T-helper 2 cell treated with Interferon-gamma antibody and Interleukin-4, amounts not matched to agents 5 μg/mL and 100 μg/mL, for 36 hours (primary cell): Measurements from ENCODE around the gene PTPN13.
"Not testable (repeated sequence)": the region's sequence is repeated elsewhere in the genome, so short reads cannot be mapped to it uniquely, and the experiment has no call there.

Experiments used
- DNase-seq: peaks from one replicate; pipeline ENCODE4 v3.0.0; 2021; ENCODE audit warnings: low spot score
- H3K27ac Mint-ChIP-seq: one replicate; pipeline ENCODE4 v1.8.0; 2021; ENCODE audit warnings: mild to moderate bottlenecking, mixed read lengths
- H3K27me3 Mint-ChIP-seq: one replicate; pipeline ENCODE4 v1.8.0; 2021; ENCODE audit warnings: low read depth, mixed read lengths
- H3K36me3 Mint-ChIP-seq: one replicate; pipeline ENCODE4 v1.8.0; 2021; ENCODE audit warnings: low read depth, mixed read lengths
- H3K4me1 Mint-ChIP-seq: one replicate; pipeline ENCODE4 v1.8.0; 2021; ENCODE audit warnings: low read depth, mixed read lengths
- H3K4me3 Mint-ChIP-seq: one replicate; pipeline ENCODE4 v1.8.0; 2022; ENCODE audit warnings: mild to moderate bottlenecking, moderate library complexity, mixed read lengths
- H3K9me3 Mint-ChIP-seq: one replicate; pipeline ENCODE4 v1.8.0; 2021; ENCODE audit warnings: mixed read lengths

The PTPN13 gene

GRCh38 chr4:86641516-86642090 is 47.5 kb downstream of the PTPN13 start:
- Mint-ChIP-seq H3K4me1 (no peaks in the 10 kb centered on the region), H3K9me3 (no peaks in the 10 kb centered on the region), H3K27ac (no peak overlapping the region), H3K36me3 (no peaks in the 10 kb centered on the region), H3K4me3 (no peak overlapping the region), H3K27me3 (no peaks in the 10 kb centered on the region)
- DNase-seq, result no peak

DNA sequence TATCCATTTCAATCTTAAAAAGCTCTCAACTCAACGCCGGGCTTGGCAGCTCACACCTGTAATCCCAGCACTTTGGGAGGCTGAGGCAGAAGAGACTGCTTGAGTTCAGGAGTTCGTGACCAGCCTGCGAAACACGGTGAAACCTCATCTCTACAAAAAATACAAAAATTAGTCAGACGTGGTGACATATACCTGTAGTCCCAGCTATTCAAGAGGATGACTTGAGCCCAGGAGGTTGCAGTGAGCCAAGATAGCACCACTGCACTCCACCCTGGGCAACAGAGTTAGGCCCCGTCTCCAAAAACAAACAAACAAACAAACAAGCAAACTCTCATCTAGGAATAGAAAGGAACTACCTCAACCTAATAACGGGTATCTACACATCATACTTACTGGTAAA is 50.8 kb downstream of the PTPN13 start:
- Mint-ChIP-seq H3K36me3 (no peaks in the 10 kb centered on the region), H3K27ac (no peak overlapping the region), H3K27me3 (no peaks in the 10 kb centered on the region), H3K9me3 (no peaks in the 10 kb centered on the region), H3K4me3 (no peak overlapping the region), H3K4me1 (no peaks in the 10 kb centered on the region)
- no peak for DNase-seq

GRCh38 chr4:86652332-86652932 is 58.3 kb downstream of the PTPN13 start:
- no peaks in the 10 kb centered on the region for H3K36me3 Mint-ChIP-seq
- H3K9me3 Mint-ChIP-seq, result peaks cover 8% of the 10 kb centered on the region
- no peak overlapping the region for H3K4me3 Mint-ChIP-seq
- H3K27me3 Mint-ChIP-seq, result peaks cover 3% of the 10 kb centered on the region
- no peaks in the 10 kb centered on the region for H3K4me1 Mint-ChIP-seq
- no peak overlapping the region for H3K27ac Mint-ChIP-seq
- no peak for DNase-seq

GRCh38 chr4:86653237-86653865 is 59.2 kb downstream of the PTPN13 start:
- Mint-ChIP-seq H3K4me3 (no peak overlapping the region), H3K4me1 (no peaks in the 10 kb centered on the region), H3K9me3 (peaks cover 8% of the 10 kb centered on the region), H3K27me3 (peaks cover 3% of the 10 kb centered on the region), H3K27ac (no peak overlapping the region), H3K36me3 (no peaks in the 10 kb centered on the region)
- no peak for DNase-seq

DNA sequence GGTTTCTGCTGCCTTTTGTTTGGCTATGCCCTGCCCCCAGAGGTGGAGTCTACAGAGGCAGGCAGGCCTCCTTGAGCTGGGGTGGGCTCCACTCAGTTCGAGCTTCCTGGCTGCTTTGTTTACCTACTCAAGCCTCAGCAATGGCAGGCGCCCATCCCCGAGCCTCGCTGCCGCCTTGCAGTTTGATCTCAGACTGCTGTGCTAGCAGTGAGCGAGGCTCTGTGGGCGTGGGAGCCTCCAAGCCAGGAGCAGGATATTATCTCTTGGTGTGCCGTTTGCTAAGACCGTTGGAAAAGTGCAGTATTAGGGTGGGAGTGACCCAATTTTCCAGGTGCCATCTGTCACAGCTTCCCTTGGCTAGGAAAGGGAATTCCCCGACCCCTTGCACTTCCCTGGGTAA is 62.7 kb downstream of the PTPN13 start:
- not testable (repeated sequence) for H3K9me3 Mint-ChIP-seq, H3K4me1 Mint-ChIP-seq, H3K36me3 Mint-ChIP-seq, DNase-seq, H3K4me3 Mint-ChIP-seq, H3K27me3 Mint-ChIP-seq, H3K27ac Mint-ChIP-seq

DNA sequence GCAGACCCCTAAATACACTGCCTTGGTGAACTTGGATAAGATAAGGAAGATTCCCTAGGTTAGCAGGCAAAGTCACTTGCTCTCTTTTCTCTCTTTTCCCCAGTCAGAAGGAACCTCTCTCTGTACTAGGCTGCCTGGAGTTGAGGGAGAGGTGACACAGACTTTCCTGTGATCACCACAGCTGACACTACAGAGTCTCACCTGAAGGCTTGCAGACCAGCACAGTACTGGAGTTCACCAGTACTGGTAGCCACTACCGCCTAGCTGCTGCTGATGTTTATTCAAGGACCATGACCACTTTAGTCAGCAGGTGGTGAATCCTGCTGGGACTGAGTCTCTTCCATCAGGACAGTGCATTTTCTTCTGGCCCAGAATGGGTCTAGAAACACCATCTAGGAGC is 63.3 kb downstream of the PTPN13 start:
- Mint-ChIP-seq H3K4me3 (no peak overlapping the region), H3K4me1 (no peaks in the 10 kb centered on the region), H3K27ac (no peak overlapping the region), H3K36me3 (no peaks in the 10 kb centered on the region), H3K27me3 (no peaks in the 10 kb centered on the region), H3K9me3 (peaks cover 8% of the 10 kb centered on the region)
- no peak for DNase-seq

- Mint-ChIP-seq H3K4me1 (no peaks in the 10 kb centered on the region), H3K9me3 (peaks cover 3% of the 10 kb centered on the region), H3K27ac (no peak overlapping the region), H3K4me3 (no peak overlapping the region), H3K36me3 (no peaks in the 10 kb centered on the region), H3K27me3 (no peaks in the 10 kb centered on the region)
- no peak for DNase-seq
These were observed 63.8 kb downstream of the PTPN13 start for GRCh38 chr4:86657910-86658309.

- Mint-ChIP-seq H3K36me3 (no peaks in the 10 kb centered on the region), H3K4me3 (no peak overlapping the region), H3K9me3 (no peaks in the 10 kb centered on the region), H3K4me1 (no peaks in the 10 kb centered on the region), H3K27ac (no peak overlapping the region), H3K27me3 (no peaks in the 10 kb centered on the region)
- no peak for DNase-seq
These were observed 66.3 kb downstream of the PTPN13 start for GRCh38 chr4:86660401-86660800.

GRCh38 chr4:86661006-86661405 is 66.9 kb downstream of the PTPN13 start:
- H3K9me3 Mint-ChIP-seq, result no peaks in the 10 kb centered on the region
- no peaks in the 10 kb centered on the region for H3K4me1 Mint-ChIP-seq
- no peak for DNase-seq
- no peaks in the 10 kb centered on the region for H3K36me3 Mint-ChIP-seq
- no peak overlapping the region for H3K27ac Mint-ChIP-seq
- H3K4me3 Mint-ChIP-seq, result no peak overlapping the region
- H3K27me3 Mint-ChIP-seq, result no peaks in the 10 kb centered on the region

GRCh38 chr4:86661418-86661817 is 67.3 kb downstream of the PTPN13 start:
- Mint-ChIP-seq H3K36me3 (no peaks in the 10 kb centered on the region), H3K9me3 (no peaks in the 10 kb centered on the region), H3K27ac (no peak overlapping the region), H3K27me3 (no peaks in the 10 kb centered on the region), H3K4me3 (no peak overlapping the region), H3K4me1 (no peaks in the 10 kb centered on the region)
- DNase-seq, result no peak

- Mint-ChIP-seq H3K27me3 (no peaks in the 10 kb centered on the region), H3K4me3 (no peak overlapping the region), H3K4me1 (no peaks in the 10 kb centered on the region), H3K9me3 (no peaks in the 10 kb centered on the region), H3K27ac (no peak overlapping the region), H3K36me3 (no peaks in the 10 kb centered on the region)
- no peak for DNase-seq
These were observed 70.8 kb downstream of the PTPN13 start for GRCh38 chr4:86664959-86665358.

DNA sequence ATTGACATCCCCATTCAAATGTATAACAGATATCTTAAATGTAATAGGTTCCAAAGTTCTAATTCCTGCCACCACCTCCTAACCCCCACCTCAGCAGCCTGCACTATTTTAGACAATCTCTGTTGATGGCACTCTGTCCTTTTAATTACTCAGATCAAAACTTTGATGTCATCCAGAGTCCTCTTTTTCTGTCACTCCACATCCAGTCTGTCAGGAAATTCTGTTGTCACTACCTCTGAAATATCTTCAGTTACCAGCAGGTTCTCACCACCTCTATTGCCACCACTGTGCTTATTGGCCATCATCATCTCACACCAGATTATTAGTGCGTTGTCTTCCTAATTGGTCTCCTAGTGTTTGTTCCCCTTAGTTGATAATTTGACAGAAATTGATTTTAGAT is 76.2 kb downstream of the PTPN13 start:
- Mint-ChIP-seq H3K4me3 (no peak overlapping the region), H3K9me3 (no peaks in the 10 kb centered on the region), H3K27me3 (no peaks in the 10 kb centered on the region), H3K36me3 (no peaks in the 10 kb centered on the region), H3K27ac (no peak overlapping the region), H3K4me1 (no peaks in the 10 kb centered on the region)
- DNase-seq, result no peak

DNA sequence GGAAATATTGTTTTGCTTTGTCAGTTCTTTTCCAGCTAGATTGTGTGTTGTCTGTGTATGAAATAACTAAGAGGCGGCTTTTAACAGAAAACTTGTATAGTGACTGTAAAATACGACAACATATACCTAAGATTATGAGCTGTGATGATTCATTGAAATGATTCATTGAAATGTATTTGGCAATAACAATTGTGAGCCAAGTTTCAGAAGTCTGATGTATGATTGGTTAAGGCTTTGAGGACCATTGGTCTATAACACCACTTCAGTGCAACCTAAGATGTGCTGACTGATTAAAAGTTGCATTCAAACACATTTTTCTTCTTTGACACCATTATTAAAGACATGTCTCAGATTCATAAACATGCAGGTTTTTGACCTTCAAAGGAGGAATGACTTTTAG is 76.6 kb downstream of the PTPN13 start:
- no peak overlapping the region for H3K4me3 Mint-ChIP-seq
- H3K4me1 Mint-ChIP-seq, result no peaks in the 10 kb centered on the region
- H3K36me3 Mint-ChIP-seq, result no peaks in the 10 kb centered on the region
- no peak for DNase-seq
- H3K27ac Mint-ChIP-seq, result no peak overlapping the region
- H3K9me3 Mint-ChIP-seq, result no peaks in the 10 kb centered on the region
- H3K27me3 Mint-ChIP-seq, result no peaks in the 10 kb centered on the region

DNA sequence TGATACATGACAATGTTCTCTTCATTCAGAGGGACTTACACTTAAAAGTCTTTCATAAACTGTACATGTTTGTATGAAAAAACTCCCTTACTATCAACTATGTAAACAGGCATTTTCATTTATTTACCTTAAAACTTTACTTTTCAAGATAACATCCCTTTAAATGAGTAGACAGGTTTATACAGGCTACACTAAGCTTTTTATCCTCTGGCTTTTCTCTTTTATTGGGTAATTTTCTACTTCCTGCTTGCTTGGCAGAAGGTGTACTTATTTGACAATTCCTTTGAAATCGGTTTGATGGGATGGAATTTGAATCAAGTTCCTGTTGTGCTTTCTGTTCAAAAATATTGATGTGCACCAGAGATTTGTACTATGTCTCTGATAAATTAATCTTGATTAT is 81.4 kb downstream of the PTPN13 start:
- H3K4me1 Mint-ChIP-seq, result no peaks in the 10 kb centered on the region
- H3K27ac Mint-ChIP-seq, result no peak overlapping the region
- no peaks in the 10 kb centered on the region for H3K27me3 Mint-ChIP-seq
- no peak overlapping the region for H3K4me3 Mint-ChIP-seq
- no peaks in the 10 kb centered on the region for H3K9me3 Mint-ChIP-seq
- H3K36me3 Mint-ChIP-seq, result no peaks in the 10 kb centered on the region
- no peak for DNase-seq

GRCh38 chr4:86678796-86679195 is 84.7 kb downstream of the PTPN13 start:
- DNase-seq, result no peak
- no peaks in the 10 kb centered on the region for H3K9me3 Mint-ChIP-seq
- no peaks in the 10 kb centered on the region for H3K27me3 Mint-ChIP-seq
- H3K4me3 Mint-ChIP-seq, result no peak overlapping the region
- H3K27ac Mint-ChIP-seq, result no peak overlapping the region
- no peaks in the 10 kb centered on the region for H3K4me1 Mint-ChIP-seq
- no peaks in the 10 kb centered on the region for H3K36me3 Mint-ChIP-seq
